Liver (tissue), 3 donors: ENCODE results near the gene HNF4A.

Experiments used
- CTCF ChIP-seq: fragments of 150-350 bp; IDR thresholded peaks from 2 replicates; pipeline ENCODE4 v1.5.1; 2017; ENCODE audit warnings: improper control_type of control experiment, low read depth, low read length; ENCODE audit not compliant: missing input control
- FOXA1 ChIP-seq: IDR thresholded peaks from 2 replicates; pipeline ENCODE4 v1.6.1; 2016; ENCODE audit warnings: antibody characterized with exemption
- GABPA ChIP-seq, 2 donors: IDR thresholded peaks in 1 of 2; conservative IDR thresholded peaks in 1 of 2; 2 replicates each; pipeline ENCODE4 v1.6.1; 2016; ENCODE audit warnings: antibody characterized with exemption in 2 of 2, mild to moderate bottlenecking in 1 of 2, moderate library complexity in 1 of 2
- JUND ChIP-seq, 2 donors: IDR thresholded peaks; 2 replicates each; pipeline ENCODE4 v1.6.1; 2016; ENCODE audit warnings: antibody characterized with exemption in 2 of 2
- MAX ChIP-seq: IDR thresholded peaks from 2 replicates; pipeline ENCODE4 v1.6.1; 2016; ENCODE audit warnings: antibody characterized with exemption
- RAD21 ChIP-seq, 2 donors: IDR thresholded peaks; 2 replicates each; pipeline ENCODE4 v1.6.1; 2016; ENCODE audit warnings: antibody characterized with exemption in 2 of 2, mild to moderate bottlenecking in 2 of 2
- REST ChIP-seq: IDR thresholded peaks from 2 replicates; pipeline ENCODE4 v1.6.1; 2016; ENCODE audit warnings: antibody characterized with exemption, mild to moderate bottlenecking
- SP1 ChIP-seq: IDR thresholded peaks from 2 replicates; pipeline ENCODE4 v1.6.1; 2018; ENCODE audit warnings: antibody characterized with exemption, mild to moderate bottlenecking
- TAF1 ChIP-seq: conservative IDR thresholded peaks from 2 replicates; pipeline ENCODE4 v1.6.1; 2016; ENCODE audit warnings: antibody characterized with exemption, mild to moderate bottlenecking
- YY1 ChIP-seq: IDR thresholded peaks from 2 replicates; pipeline ENCODE4 v1.6.1; 2016; ENCODE audit warnings: antibody characterized with exemption, mild to moderate bottlenecking
- ZBTB33 ChIP-seq: IDR thresholded peaks from 2 replicates; pipeline ENCODE4 v1.6.1; 2016; ENCODE audit warnings: antibody characterized with exemption
- donor health status: healthy.
- donor health status: healthy.

- TF ChIP-seq TAF1 (no peak), YY1 (no peak), GABPA (IDR thresholded peaks at IDR 0.05 in 1 of 2, conservative IDR thresholded peaks at IDR 0.05 in 1 of 2) (no peak), CTCF (no peak), FOXA1 (no peak), SP1 (no peak), REST (no peak), JUND (IDR thresholded peaks at IDR 0.05) (no peak), MAX (no peak), ZBTB33 (no peak), RAD21 (IDR thresholded peaks at IDR 0.05) (no peak)
Observed at GRCh38 chr20:44400671-44400969, 45.1 kb downstream of the HNF4A start.
